GM10266 (cell line): ENCODE results near the gene ZDHHC11B.
"Not testable (repeated sequence)": the region's sequence is repeated elsewhere in the genome, so short reads cannot be mapped to it uniquely, and the experiment has no call there.

Experiments used
- DNase-seq: peaks from one replicate; pipeline ENCODE4 v3.0.0; 2012; ENCODE audit errors: extremely low spot score
- TF ChIP-seq, protein P1 (sequence below): IDR thresholded peaks from 2 replicates; pipeline ENCODE4 v1.5.1; 2012; ENCODE audit warnings: mild to moderate bottlenecking, low read depth; ENCODE audit not compliant: control insufficient read depth, insufficient read depth; ENCODE audit errors: missing control alignments

ZDHHC11B gene

DNA sequence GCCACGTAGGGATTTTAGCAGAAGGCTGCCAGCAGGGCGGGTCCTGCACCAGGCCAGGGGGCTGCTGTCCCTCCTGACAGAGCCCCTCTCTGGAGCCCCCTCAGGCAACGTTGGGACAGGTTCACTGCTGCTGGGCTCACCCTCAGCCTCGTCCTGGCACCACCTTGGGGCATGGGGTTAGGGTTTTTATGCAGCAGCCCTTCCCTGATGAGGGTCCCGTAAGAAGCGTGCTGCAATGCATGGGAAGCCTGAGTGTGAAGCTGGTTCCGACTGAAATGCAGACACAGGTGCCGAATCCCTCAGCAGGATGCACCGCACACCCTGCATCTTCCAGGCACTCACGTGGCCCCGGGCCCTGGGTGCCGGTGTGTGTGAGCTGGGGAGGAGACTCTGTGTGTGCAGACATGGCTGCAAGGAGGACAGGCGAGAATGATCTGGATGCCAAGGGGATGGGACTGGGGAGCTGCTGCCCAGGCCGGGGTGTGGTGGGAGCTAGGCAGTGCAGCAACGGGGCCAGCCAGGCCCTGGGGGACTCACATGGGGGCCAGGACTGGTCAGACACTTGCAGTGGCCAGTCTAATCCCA, 27.1 kb downstream of the ZDHHC11B start:
- DNase-seq = peak; percentile 23
- TF ChIP-seq, protein P1, sequence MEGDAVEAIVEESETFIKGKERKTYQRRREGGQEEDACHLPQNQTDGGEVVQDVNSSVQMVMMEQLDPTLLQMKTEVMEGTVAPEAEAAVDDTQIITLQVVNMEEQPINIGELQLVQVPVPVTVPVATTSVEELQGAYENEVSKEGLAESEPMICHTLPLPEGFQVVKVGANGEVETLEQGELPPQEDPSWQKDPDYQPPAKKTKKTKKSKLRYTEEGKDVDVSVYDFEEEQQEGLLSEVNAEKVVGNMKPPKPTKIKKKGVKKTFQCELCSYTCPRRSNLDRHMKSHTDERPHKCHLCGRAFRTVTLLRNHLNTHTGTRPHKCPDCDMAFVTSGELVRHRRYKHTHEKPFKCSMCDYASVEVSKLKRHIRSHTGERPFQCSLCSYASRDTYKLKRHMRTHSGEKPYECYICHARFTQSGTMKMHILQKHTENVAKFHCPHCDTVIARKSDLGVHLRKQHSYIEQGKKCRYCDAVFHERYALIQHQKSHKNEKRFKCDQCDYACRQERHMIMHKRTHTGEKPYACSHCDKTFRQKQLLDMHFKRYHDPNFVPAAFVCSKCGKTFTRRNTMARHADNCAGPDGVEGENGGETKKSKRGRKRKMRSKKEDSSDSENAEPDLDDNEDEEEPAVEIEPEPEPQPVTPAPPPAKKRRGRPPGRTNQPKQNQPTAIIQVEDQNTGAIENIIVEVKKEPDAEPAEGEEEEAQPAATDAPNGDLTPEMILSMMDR = no peak

- no peak for DNase-seq
- TF ChIP-seq, protein P1 = no peak
Observed at GRCh38 chr5:756865-757345, 27.6 kb downstream of the ZDHHC11B start.

GRCh38 chr5:756171-756570, 28.4 kb downstream of the ZDHHC11B start:
- TF ChIP-seq, protein P1 = no peak
- DNase-seq = no peak

GRCh38 chr5:754143-754632, 30.3 kb downstream of the ZDHHC11B start:
- not testable (repeated sequence) for DNase-seq

DNA sequence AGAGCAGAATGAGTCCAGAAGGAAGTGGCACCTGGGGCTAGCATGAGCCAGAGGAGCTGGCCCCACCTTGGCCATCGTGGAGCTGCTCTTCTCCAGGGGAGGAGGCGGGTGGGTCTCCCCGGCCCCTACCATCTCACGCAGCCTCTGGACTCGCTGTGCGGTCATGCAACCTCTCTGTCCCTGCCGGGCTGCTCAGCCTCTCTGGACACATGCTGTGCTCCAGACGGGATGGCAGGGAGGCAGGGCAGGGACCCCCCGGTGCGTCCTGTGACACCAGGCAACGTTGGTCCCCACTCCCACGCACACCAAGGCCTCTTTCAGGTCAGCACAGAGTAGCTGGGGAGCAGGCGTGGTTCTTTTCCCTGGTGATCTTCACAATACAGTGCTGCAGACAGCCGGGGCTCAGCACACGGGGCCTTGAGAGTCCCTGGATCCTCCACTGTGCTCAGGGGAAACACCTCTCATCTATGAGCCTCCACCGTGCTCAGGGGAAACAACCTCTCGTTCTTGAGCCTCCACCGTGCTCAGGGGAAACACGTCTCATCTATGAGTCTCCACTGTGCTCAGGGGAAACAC, 30.9 kb downstream of the ZDHHC11B start:
- not testable (repeated sequence) for DNase-seq

DNA sequence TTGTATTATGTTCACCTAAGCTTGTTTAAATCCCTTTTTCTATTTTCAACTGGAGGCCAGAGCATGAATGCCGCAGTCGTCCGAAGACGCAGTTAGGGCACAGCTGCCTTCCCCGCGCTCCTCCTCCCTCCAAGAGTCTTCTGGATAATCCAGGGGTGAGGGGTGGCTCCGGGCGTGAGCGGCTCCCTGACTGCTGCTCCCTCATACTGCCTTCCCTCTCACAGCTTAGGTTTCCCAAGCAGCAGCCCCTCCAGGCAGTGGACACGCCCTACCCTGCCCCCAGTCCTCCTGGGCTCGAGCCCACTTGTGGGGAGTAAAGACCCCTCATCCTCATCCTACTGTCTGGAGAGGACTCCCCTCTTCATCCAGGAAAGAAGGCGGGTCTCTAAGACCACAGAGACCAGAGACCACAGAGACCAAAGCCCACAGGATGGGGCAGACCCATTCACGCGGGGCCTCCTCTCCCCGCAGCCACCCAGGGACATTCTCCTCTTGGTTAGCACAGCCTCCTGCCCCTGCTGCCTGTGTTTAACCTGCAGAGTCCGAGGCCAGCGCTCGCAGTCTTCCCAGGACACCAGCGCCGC, 31.9 kb downstream of the ZDHHC11B start:
- not testable (repeated sequence) for DNase-seq

- DNase-seq = not testable (repeated sequence)
Observed at GRCh38 chr5:751992-752391, 32.5 kb downstream of the ZDHHC11B start.

DNA sequence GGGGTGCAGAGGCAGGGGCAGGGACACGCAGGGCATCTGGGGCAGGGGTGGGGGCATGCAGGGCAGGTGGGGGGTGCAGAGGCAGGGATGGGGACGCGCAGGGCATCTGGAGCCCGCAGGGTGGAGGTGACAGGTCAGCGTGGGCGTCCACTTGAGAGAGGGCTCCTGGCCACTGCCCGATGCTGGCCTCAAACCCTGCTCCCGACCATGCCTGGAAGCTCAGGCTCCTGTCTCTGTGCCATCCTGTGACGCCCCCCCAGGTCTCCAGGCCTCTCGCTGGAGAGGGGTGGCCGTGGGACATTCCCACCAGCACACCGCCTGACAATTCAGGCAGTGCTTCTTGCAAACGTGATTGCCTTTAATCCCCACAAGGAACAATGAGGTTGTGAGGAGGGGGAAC, 33.0 kb downstream of the ZDHHC11B start:
- no peak for DNase-seq
- TF ChIP-seq, protein P1 = no peak

DNA sequence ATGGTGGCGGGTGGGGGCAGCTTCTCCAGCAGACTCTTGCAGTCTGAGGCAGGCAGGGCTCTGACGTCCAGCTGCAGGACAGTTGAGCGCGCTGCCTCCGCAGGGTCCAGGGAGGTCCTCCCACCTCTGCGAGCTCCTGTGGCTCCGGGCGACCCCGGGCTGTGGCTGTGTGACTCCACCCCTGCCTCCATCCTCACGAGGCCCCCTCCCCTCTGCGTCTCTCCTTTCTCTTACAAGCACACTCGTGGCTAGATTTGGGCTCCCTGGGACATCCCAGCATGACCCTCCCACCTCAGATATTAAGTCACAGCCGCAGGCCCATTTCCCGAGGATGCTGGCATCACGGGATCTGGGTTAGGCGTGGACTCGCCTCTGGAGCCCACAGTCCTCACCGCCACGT, 34.3 kb downstream of the ZDHHC11B start:
- DNase-seq = not testable (repeated sequence)

DNA sequence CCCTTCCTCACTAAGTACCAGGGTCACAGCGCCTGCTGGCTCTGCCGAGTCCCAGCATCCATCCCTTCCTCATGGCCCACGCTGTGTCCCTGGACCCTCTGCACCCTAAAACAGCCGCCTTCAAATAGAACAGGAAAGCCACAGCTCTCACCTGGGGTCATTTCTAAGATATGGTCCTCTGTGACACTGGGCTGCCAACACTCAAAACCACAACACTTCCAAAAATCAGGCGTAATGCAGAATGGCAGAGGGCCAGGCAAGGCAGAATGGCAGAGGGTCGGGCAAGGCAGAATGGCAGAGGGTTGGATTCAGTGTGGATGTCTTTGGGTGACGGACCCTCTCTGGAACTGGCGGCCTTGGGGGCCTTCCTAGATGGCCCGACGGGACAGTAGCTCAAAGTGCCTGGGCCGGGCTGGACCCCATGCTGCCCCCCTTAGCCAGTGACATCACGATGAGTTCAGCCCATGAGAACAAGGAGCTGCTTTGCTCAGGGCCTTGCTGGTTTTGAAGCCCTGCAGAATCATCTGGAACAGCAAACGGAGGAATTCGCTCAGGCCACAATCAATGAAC, 35.3 kb downstream of the ZDHHC11B start:
- DNase-seq = no peak
- TF ChIP-seq, protein P1 = no peak

DNA sequence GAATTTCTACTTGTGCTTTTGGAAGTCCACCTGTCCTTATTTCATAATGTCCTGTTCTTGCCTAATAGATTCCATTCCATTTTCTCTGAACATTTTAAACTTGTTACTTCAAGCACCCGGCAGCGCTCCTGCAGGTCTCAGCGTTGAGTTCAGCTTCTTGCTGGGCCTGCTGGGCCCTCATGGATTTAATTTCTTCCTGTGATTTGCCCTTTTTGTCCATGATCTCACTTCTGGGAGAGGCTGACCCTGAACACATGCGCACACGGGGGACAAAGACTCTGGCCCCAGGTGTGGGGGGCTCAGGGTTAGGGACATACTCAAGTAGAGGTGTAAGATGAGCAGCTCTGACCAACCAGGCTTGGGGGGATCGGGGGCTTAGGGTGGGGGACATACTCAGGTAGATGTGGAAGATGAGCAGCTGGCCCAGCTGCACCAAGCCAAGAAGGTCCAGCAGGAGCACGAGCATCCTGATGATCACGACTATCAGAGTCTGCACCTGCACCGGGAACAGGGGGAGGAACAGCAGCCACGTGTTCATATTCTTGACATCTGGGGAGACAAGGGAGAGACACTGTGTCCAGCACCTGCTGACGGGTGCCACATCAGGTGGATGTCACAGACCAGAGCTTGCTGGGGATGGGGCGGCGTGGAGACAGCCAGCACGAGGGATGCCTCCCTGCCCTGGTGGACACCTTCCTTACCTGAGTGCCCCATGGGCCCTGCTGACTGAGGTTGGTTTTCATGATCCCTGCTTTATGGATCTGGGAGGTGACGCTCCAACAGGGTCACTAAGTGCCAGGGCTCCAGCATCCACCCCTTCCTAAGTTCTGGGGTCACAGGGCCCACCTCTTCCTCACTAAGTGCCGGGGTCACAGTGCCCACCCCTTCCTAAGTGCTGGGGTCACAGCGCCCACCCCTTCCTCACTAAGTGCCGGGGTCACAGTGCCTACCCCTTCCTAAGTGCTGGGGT, 36.2 kb downstream of the ZDHHC11B start:
- DNase-seq = not testable (repeated sequence)

DNA sequence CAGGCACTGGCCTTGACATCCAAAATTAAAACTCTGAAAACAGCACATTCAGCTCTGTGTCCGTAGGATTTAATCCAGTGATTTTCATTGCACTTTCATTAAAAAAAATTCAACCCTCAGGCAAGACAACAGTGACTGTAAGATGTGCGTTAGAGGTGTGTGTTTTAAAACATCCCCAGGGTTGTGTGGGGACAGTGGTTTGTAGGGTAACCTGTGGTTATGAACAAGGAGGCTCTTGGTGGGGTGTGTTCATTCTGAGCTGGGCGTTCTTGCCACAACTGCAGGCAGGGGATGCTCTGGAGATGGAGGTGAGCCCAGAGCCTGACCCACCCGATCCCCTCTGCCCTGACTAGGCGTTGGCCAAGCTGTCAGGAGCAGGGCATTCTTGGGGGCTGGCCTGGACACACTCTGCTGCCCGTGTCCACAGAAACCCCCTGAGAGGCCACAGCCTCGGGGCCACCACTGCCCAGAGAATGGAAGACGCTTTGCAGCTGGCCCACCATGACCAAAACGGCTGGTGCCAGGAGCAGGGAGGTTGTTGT, 37.2 kb downstream of the ZDHHC11B start:
- DNase-seq = not testable (repeated sequence)
